AG04449 (cell line): ENCODE results near the gene RPL23.

Source experiments
- CTCF ChIA-PET: fragments of 350-600 bp; formaldehyde crosslinking; extraction: SDS; loops from one replicate; lab custom pipeline; 2021; ENCODE audit warnings: antibody characterized with exemption; lab: Yijun Ruan, JAX
- POLR2A ChIA-PET: fragments of 400-600, 350-600 bp; formaldehyde crosslinking; extraction: SDS; loops from one replicate; lab custom pipeline; 2020; ENCODE audit warnings: antibody characterized with exemption, inconsistent platforms; lab: Yijun Ruan, JAX
- DNase-seq: peaks from one replicate; pipeline ENCODE4 v3.0.0-alpha.2; 2010; ENCODE audit warnings: low read depth, low spot score
- H3K4me3 ChIP-seq: 2 replicates; pipeline ENCODE4 v1.5.1; 2011; ENCODE audit warnings: low read depth, mild to moderate bottlenecking, control low read depth, low read length
- CTCF ChIP-seq: IDR thresholded peaks from one replicate; pipeline ENCODE4 v1.5.1; 2011; ENCODE audit warnings: mild to moderate bottlenecking, moderate library complexity, low read length, control low read depth, inconsistent platforms; ENCODE audit not compliant: insufficient read depth; ENCODE audit errors: missing control alignments

The RPL23 gene

DNA sequence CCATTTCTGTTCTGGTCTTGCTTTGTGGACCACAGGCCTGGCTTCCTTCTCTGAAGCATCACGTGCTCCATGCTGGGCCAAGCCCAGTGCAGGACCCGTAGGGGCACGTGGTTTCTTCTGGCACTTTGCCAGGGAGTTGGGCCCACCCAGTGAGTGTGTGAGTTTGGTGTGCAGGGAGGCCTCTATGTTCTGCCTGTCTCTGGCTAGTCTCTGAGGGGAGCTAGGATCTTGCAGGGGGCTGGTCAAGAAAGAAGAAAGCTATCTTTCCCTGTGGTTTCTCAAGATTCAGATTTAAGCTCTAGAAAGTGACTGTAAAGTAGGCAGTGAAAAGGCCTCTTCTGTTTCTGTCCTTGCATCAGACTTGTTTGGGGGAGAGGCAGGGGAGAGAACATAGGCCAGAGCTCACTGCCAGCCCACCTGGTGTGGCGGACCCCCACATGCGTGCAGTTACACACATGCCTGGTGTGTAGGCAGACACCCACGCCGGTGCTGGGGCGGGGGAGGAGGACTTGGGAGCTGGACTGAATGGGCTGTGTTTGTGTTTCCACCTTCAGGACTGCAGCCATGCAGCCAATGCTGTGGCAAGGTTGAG is 28.2 kb upstream of the RPL23 start:
- CTCF ChIA-PET: interaction anchor here (1.1 to 2.3 kb wide), 7 partner anchors 8 to 272 kb away, joined by 3 to 12 read pairs (median 4); partner anchors contain the start of gene LASP1
- no peak for TF ChIP-seq CTCF
- POLR2A ChIA-PET: interaction anchor here (1.2 to 4.2 kb wide), 3 partner anchors 10 to 28 kb away, joined by 3 to 37 read pairs (median 8); partner anchors contain the start of gene LASP1
- H3K4me3 ChIP-seq: peak overlapping the region; percentile 15
- no peak for DNase-seq

DNA sequence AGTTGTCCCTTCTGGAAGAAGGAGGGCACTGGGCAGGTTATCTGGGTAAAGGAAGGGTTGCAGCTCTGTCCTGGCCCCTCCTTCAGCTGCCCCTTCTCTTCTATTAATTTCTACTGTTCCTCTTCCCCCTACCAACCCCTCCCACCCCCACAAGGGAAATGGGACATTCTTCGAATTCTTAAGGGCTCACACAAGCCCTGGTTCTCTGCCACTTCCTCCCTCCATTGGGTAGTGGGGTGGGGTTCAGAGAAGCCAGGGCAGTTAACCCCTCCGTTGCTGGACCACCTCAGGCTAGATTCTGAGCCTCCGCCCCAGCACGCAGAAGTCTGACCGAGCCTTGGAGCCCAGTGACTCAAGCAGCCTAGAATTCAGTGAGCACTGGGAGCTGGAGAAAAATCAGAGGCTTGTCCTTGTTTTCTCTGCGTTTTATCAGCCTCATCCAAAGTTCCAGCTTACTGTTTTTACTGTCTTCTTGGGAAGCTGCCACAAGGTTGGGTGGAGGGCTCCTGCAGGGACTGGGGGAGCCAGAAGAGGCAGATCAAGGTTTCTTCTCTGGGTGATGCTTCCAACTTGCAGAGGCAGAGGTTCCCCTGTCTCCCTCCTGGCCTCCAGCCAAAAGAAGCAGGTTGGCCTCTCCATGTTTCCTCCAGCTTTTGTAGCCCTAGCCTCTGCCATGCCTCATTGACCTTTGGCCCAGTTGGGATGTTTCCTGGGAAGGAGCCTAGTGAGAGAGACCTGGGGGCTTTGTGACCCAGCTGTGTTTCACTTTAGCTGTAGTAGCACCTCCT is 26.6 kb upstream of the RPL23 start:
- no peak for DNase-seq
- ChIA-PET CTCF (interaction anchor here (0.6 to 2.3 kb wide), 5 partner anchors 9 to 286 kb away, joined by 3 to 12 read pairs (median 3); partner anchors contain the start of gene LASP1), POLR2A (interaction anchor here (1.0 to 4.2 kb wide), 5 partner anchors 9 to 26 kb away, joined by 4 to 37 read pairs (median 8); partner anchors contain the start of gene LASP1)
- peak overlapping the region; percentile 29 for H3K4me3 ChIP-seq
- TF ChIP-seq CTCF: no peak

GRCh38 chr17:38877130-38877851 is 23.8 kb upstream of the RPL23 start:
- H3K4me3 ChIP-seq: no peak overlapping the region; the same call in 1 of the 2 replicates
- POLR2A ChIA-PET: interaction anchor here (0.9 to 1.6 kb wide), 2 partner anchors 9 to 12 kb away, joined by 3 read pairs; no protein-coding TSS in a partner anchor
- DNase-seq: no peak
- no peak for TF ChIP-seq CTCF
- CTCF ChIA-PET: no interaction called here

- DNase-seq: no peak
- ChIA-PET CTCF (no interaction called here), POLR2A (interaction anchor here (1.0 kb wide), 1 partner anchor 83 kb away, joined by 3 read pairs; no protein-coding TSS in a partner anchor)
- TF ChIP-seq CTCF: no peak
- H3K4me3 ChIP-seq: peak overlapping the region; percentile 8; the same call in 1 of the 2 replicates
Measured at GRCh38 chr17:38875477-38876075, 22.1 kb upstream of the RPL23 start.

GRCh38 chr17:38874505-38875400 is 21.2 kb upstream of the RPL23 start:
- ChIA-PET CTCF (no interaction called here), POLR2A (interaction anchor here (0.5 to 1.4 kb wide), 4 partner anchors 12 to 273 kb away, joined by 3 to 5 read pairs (median 4); no protein-coding TSS in a partner anchor)
- DNase-seq: no peak
- TF ChIP-seq CTCF: no peak
- peak overlapping the region; percentile 99 for H3K4me3 ChIP-seq
